ENCODE data around the gene ABHD2.

GRCh38 chr15:89111352-89111751, 23.1 kb downstream of the ABHD2 start:
- TF ChIP-seq CTCF (IDR thresholded peaks at IDR 0.05): no peak
- no peak for TF ChIP-seq POLR2AphosphoS5 (IDR thresholded peaks at IDR 0.05)

All from upper lobe of left lung (tissue), 4 donors.